ENCODE results near the gene PRPF6. TPM values are rescaled to one million over a fixed set of nuclear protein-coding genes. Genes with fewer than 3 reads are reported as not detected.

Gene PRPF6
- polyA plus RNA-seq, 2 of the 4 experiments (the other 2 are of a cell fraction) = 42.8 to 47.2 TPM

- TF ChIP-seq, protein P1, sequence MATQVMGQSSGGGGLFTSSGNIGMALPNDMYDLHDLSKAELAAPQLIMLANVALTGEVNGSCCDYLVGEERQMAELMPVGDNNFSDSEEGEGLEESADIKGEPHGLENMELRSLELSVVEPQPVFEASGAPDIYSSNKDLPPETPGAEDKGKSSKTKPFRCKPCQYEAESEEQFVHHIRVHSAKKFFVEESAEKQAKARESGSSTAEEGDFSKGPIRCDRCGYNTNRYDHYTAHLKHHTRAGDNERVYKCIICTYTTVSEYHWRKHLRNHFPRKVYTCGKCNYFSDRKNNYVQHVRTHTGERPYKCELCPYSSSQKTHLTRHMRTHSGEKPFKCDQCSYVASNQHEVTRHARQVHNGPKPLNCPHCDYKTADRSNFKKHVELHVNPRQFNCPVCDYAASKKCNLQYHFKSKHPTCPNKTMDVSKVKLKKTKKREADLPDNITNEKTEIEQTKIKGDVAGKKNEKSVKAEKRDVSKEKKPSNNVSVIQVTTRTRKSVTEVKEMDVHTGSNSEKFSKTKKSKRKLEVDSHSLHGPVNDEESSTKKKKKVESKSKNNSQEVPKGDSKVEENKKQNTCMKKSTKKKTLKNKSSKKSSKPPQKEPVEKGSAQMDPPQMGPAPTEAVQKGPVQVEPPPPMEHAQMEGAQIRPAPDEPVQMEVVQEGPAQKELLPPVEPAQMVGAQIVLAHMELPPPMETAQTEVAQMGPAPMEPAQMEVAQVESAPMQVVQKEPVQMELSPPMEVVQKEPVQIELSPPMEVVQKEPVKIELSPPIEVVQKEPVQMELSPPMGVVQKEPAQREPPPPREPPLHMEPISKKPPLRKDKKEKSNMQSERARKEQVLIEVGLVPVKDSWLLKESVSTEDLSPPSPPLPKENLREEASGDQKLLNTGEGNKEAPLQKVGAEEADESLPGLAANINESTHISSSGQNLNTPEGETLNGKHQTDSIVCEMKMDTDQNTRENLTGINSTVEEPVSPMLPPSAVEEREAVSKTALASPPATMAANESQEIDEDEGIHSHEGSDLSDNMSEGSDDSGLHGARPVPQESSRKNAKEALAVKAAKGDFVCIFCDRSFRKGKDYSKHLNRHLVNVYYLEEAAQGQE (IDR thresholded peaks at IDR 0.05) = no peak
Observed at GRCh38 chr20:64078934-64079272, 98.0 kb downstream of the PRPF6 start (continued).

DNA sequence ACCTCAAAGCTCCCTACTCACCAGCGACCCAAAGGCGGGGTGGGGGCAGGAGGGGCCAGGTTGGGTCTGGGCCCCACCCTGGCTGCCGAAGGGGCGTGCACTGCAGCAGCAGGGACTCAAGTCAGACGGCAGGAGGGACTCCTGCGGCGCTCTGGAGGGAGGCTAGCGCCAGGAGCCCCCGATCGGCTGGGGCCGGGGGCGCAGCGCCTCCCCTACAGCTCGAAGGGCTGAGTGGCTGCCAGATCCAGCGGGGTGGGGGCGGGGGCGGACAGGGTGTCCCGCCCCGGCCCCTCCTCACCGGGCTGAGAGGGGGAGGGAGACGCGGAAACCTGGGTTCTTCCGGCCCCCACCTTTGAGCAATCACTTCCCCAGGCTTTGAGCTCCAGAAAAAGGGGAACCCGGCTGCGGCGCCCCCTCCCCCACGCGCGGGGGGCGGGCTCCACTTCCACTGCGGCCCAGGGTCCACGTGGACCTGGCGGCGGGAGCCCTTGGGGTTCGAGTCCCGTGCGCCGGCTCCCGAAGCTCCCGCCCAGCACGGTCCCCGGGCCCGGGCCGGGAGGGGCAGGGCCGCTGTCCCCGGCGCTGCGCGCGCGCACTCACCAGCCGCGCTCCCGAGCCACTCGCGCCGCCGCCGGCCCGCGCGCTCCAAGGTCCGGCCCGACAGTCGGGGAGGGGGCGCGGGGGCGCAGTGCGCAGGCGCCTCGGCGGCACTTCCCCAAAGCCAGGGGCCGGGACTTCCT is 98.5 kb downstream of the PRPF6 start, which contains the start of gene RGS19:
TSS of gene RGS19 (minus strand) at position 246 of the 740 bp plus-strand sequence. CDS start 2,632 bp downstream, outside the sequence.
- Histone ChIP-seq H3K9me3 (no peaks in the 10 kb centered on the region), H3K4me3 (peak within 1 kb of the TSS; percentile 89), H3K4me2 (peak within 1 kb of the TSS; percentile 100), H3K27ac (peak within 1 kb of the TSS; percentile 93 to 96), H3K4me1 (peaks cover 27% of the 10 kb centered on the region)
- FAIRE-seq = no peak
- POLR2A ChIA-PET = interaction anchor here (0.7 to 1.5 kb wide), 2 partner anchors 17 to 99 kb away, joined by 7 to 12 read pairs; partner anchors contain the start of gene TCEA2
- ATAC-seq = peak; percentile 15 to 49; a peak in 5 of 6 replicates
- peak in 1 of 2 experiments; percentile 72 for DNase-seq (ENCODE audit: low read depth in 1 of 2, low spot score in 1 of 2)
- CTCF ChIA-PET = interaction anchor here (0.7 to 9.1 kb wide), 9 partner anchors 10 to 99 kb away, joined by 3 to 121 read pairs (median 5); partner anchors contain the start of gene PRPF6
- 0% methylated on average over 4 of the region's 73 CpGs for WGBS (ENCODE audit: missing lambda C conversion rate)
- TF ChIP-seq ZSCAN20 (CRISPR knock-in tag; IDR thresholded peaks at IDR 0.05) = no peak
- no peak for TF ChIP-seq TP53 (CRISPR knock-in tag; IDR thresholded peaks at IDR 0.05)
- TF ChIP-seq BHLHE40 (IDR thresholded peaks at IDR 0.05; ENCODE audit: low read depth, low read length) = no peak
- TF ChIP-seq RFX5 (IDR thresholded peaks at IDR 0.05) = no peak
- TF ChIP-seq SREBF2 (IDR thresholded peaks at IDR 0.05) = no peak
- peak; percentile 56; the same call in 1 of the 2 replicates for TF ChIP-seq KDM1A (IDR thresholded peaks at IDR 0.05; ENCODE audit: low read depth)
- no peak for TF ChIP-seq CBX8 (IDR thresholded peaks at IDR 0.05)
- TF ChIP-seq HOXA7 (CRISPR knock-in tag; IDR thresholded peaks at IDR 0.05) = no peak
- no peak for TF ChIP-seq ATOH8 (CRISPR knock-in tag; IDR thresholded peaks at IDR 0.05; ENCODE audit: low read depth)
- TF ChIP-seq, protein P2, sequence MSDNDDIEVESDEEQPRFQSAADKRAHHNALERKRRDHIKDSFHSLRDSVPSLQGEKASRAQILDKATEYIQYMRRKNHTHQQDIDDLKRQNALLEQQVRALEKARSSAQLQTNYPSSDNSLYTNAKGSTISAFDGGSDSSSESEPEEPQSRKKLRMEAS (IDR thresholded peaks at IDR 0.05) = no peak; the same call in 1 of the 2 replicates
- TF ChIP-seq CHD2 (IDR thresholded peaks at IDR 0.05; ENCODE audit: low read length, partially characterized antibody) = no peak
- no peak for TF ChIP-seq RCOR1 (IDR thresholded peaks at IDR 0.05; ENCODE audit: low read depth, low read length)
- TF ChIP-seq MYC (IDR thresholded peaks at IDR 0.05; ENCODE audit: borderline replicate concordance, low read length) = no peak
- TF ChIP-seq ZFP36 (IDR thresholded peaks at IDR 0.05; ENCODE audit: borderline replicate concordance, partially characterized antibody) = no peak
- TF ChIP-seq HOXB5 (CRISPR knock-in tag; IDR thresholded peaks at IDR 0.05) = no peak
- TF ChIP-seq ZNF302 (CRISPR knock-in tag; IDR thresholded peaks at IDR 0.05) = no peak
- TF ChIP-seq CEBPB (IDR thresholded peaks at IDR 0.05) = no peak
- TF ChIP-seq FOSB (CRISPR knock-in tag; IDR thresholded peaks at IDR 0.05) = no peak
- TF ChIP-seq, protein P3, sequence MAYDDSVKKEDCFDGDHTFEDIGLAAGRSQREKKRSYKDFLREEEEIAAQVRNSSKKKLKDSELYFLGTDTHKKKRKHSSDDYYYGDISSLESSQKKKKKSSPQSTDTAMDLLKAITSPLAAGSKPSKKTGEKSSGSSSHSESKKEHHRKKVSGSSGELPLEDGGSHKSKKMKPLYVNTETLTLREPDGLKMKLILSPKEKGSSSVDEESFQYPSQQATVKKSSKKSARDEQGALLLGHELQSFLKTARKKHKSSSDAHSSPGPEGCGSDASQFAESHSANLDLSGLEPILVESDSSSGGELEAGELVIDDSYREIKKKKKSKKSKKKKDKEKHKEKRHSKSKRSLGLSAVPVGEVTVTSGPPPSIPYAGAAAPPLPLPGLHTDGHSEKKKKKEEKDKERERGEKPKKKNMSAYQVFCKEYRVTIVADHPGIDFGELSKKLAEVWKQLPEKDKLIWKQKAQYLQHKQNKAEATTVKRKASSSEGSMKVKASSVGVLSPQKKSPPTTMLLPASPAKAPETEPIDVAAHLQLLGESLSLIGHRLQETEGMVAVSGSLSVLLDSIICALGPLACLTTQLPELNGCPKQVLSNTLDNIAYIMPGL (CRISPR knock-in tag; IDR thresholded peaks at IDR 0.05; ENCODE audit: borderline replicate concordance) = no peak
- peak; percentile 66; the same call in 1 of the 2 replicates for TF ChIP-seq PHF8 (IDR thresholded peaks at IDR 0.05; ENCODE audit: borderline replicate concordance, low read depth)
- TF ChIP-seq, protein P1 (IDR thresholded peaks at IDR 0.05) = no peak
- TF ChIP-seq NFE2L2 (conservative IDR thresholded peaks at IDR 0.05; ENCODE audit: low read length) = no peak
- no peak for TF ChIP-seq HEYL (CRISPR knock-in tag; IDR thresholded peaks at IDR 0.05)
- no peak for TF ChIP-seq RAD21 (conservative IDR thresholded peaks at IDR 0.05 in 1 of 2, IDR thresholded peaks at IDR 0.05 in 1 of 2)
- no peak for TF ChIP-seq PBX3 (IDR thresholded peaks at IDR 0.05)
